Body of pancreas (tissue), 4 donors: Measurements from ENCODE around the gene C6orf52.
"Not testable (repeated sequence)": the region's sequence is repeated elsewhere in the genome, so short reads cannot be mapped to it uniquely, and the experiment has no call there.

Source experiments
- POLR2A ChIP-seq, 3 donors: fragments of 450-650 bp; IDR thresholded peaks; one replicate each; pipeline ENCODE4 v1.6.1; 2016; ENCODE audit warnings: antibody characterized with exemption in 3 of 3, mild to moderate bottlenecking in 2 of 3
- TF ChIP-seq, protein P1 (sequence below), 7 experiments: fragments of 450-650 bp in 4 of 7; fragments of 200-600 bp in 3 of 7; sonication (generic) in 3 of 7; IDR thresholded peaks; one replicate each; pipeline ENCODE4 v1.5.1; 2016 to 2019; ENCODE audit warnings: antibody characterized with exemption in 7 of 7

DNA sequence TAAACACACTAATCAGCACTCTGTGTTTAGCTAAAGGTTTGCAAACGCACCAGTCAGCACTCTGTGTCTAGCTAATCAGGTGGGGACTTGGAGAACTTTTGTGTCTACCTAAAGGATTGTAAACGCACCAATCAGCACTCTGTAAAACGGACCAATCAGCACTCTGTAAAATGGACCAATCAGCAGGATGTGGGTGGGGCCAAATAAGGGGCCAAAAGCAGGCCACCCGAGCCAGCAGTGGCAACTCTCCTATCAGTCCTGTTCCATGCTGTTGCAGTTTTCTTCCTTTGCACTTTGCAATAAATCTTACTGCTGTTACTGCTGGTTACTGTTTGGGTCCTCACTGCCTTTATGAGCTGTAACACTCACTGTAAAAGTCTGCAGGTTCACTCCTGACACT is 47.2 kb upstream of the C6orf52 start:
- TF ChIP-seq, protein P1, sequence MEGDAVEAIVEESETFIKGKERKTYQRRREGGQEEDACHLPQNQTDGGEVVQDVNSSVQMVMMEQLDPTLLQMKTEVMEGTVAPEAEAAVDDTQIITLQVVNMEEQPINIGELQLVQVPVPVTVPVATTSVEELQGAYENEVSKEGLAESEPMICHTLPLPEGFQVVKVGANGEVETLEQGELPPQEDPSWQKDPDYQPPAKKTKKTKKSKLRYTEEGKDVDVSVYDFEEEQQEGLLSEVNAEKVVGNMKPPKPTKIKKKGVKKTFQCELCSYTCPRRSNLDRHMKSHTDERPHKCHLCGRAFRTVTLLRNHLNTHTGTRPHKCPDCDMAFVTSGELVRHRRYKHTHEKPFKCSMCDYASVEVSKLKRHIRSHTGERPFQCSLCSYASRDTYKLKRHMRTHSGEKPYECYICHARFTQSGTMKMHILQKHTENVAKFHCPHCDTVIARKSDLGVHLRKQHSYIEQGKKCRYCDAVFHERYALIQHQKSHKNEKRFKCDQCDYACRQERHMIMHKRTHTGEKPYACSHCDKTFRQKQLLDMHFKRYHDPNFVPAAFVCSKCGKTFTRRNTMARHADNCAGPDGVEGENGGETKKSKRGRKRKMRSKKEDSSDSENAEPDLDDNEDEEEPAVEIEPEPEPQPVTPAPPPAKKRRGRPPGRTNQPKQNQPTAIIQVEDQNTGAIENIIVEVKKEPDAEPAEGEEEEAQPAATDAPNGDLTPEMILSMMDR (IDR thresholded peaks at IDR 0.05): not testable (repeated sequence)
- TF ChIP-seq POLR2A (IDR thresholded peaks at IDR 0.05): not testable (repeated sequence)
